GM12878 (cell line): Measurements from ENCODE around the gene C5orf15. TPM values are rescaled to one million over a fixed set of nuclear protein-coding genes. Genes with fewer than 3 reads are reported as not detected.
A peak's percentile ranks its signal among the peaks of the same experiment; 100 is the strongest.

Experiments used
- ATAC-seq: fragments of 200-7000 bp; cut with Tn5 transposase; 3 replicates; pipeline ENCODE4 v1.9.1; 2020; ENCODE audit warnings: mild to moderate bottlenecking, moderate library complexity
- BruUV-seq: library from RNA; stranded (reverse); fragments of 400-500 nt; replicated peaks from 2 replicates; lab custom pipeline; 2021; lab: Mats Ljungman, UMichigan
- CTCF ChIA-PET: fragments of 300-600 bp; sonication (Branson Sonifier 250); formaldehyde crosslinking; extraction: SDS; loops from one replicate; lab custom pipeline; 2021; ENCODE audit warnings: inconsistent platforms; lab: Yijun Ruan, JAX
- POLR2A ChIA-PET: fragments of 350-600 bp; formaldehyde crosslinking; extraction: SDS; loops from one replicate; lab custom pipeline; 2021; ENCODE audit warnings: inconsistent platforms; lab: Charles Lee
- RAD21 ChIA-PET: fragments of 300-600 bp; sonication (Branson Sonifier 250); formaldehyde crosslinking; loops from one replicate; lab custom pipeline; 2023; ENCODE audit warnings: antibody characterized with exemption; ENCODE audit not compliant: unreplicated experiment; lab: Charles Lee
- SMC1A ChIA-PET: fragments of 300-600 bp; sonication (Branson Sonifier 250); formaldehyde crosslinking; loops from one replicate; lab custom pipeline; 2023; ENCODE audit not compliant: unreplicated experiment, uncharacterized antibody; lab: Charles Lee
- DNase-seq: peaks from one replicate; pipeline ENCODE4 v3.0.0-alpha.2; 2011; ENCODE audit warnings: low read depth, low spot score
- FAIRE-seq: peaks from 3 replicates; lab custom pipeline; 2011; peaks lifted over from hg19 to GRCh38; lab: Jason Lieb, UNC
- H2AFZ ChIP-seq: 2 replicates; pipeline ENCODE4 v1.6.0; 2011; ENCODE audit warnings: low read depth, low read length, control low read depth; ENCODE audit not compliant: control insufficient read depth
- H3K27ac ChIP-seq: 2 replicates; pipeline ENCODE4 v1.5.1; 2011; ENCODE audit warnings: control low read depth; ENCODE audit not compliant: control insufficient read depth, insufficient read depth
- H3K27me3 ChIP-seq, 2 experiments: replicated peaks in 1 of 2; 2 replicates each; pipeline versions ENCODE4 v1.6.0 to v1.6.1; 2011; ENCODE audit warnings: low read length in 1 of 2; ENCODE audit not compliant: control insufficient read depth in 2 of 2, insufficient read depth in 2 of 2
- H3K36me3 ChIP-seq, 2 experiments: 2 replicates each; pipeline ENCODE4 v1.5.1; 2011; ENCODE audit warnings: low read length in 1 of 2; ENCODE audit not compliant: control insufficient read depth in 2 of 2, insufficient read depth in 2 of 2
- H3K4me1 ChIP-seq: 2 replicates; pipeline ENCODE4 v1.6.1; 2011; ENCODE audit warnings: mild to moderate bottlenecking, low read length, moderate library complexity, mixed read lengths; ENCODE audit not compliant: control insufficient read depth, insufficient read depth
- H3K4me2 ChIP-seq: 2 replicates; pipeline ENCODE4 v1.6.0; 2011; ENCODE audit warnings: control low read depth; ENCODE audit not compliant: control insufficient read depth, insufficient read depth
- H3K4me3 ChIP-seq: fragments of 200-600 bp; sonication (generic); 2 replicates; pipeline ENCODE4 v1.5.1; 2016
- H3K79me2 ChIP-seq: 2 replicates; pipeline ENCODE4 v1.6.0; 2011; ENCODE audit warnings: low read length; ENCODE audit not compliant: control insufficient read depth, insufficient read depth
- H3K9ac ChIP-seq: 2 replicates; pipeline ENCODE4 v1.8.0; 2011; ENCODE audit warnings: low read length, control low read depth, mixed read lengths; ENCODE audit not compliant: control insufficient read depth, insufficient read depth
- H3K9me3 ChIP-seq: replicated peaks from 3 replicates; pipeline ENCODE4 v1.5.1; 2011; ENCODE audit warnings: mild to moderate bottlenecking, low read length; ENCODE audit not compliant: control insufficient read depth, insufficient read depth
- H4K20me1 ChIP-seq: 2 replicates; pipeline ENCODE4 v1.6.0; 2011; ENCODE audit not compliant: control insufficient read depth, insufficient read depth
- ATF7 ChIP-seq: fragments of 450-650 bp; IDR thresholded peaks from 2 replicates; pipeline ENCODE4 v1.6.1; 2016; ENCODE audit warnings: low read depth, mild to moderate bottlenecking
- BACH1 ChIP-seq: fragments of 450-650 bp; IDR thresholded peaks from 2 replicates; pipeline ENCODE4 v1.6.1; 2017; ENCODE audit warnings: mild to moderate bottlenecking, borderline replicate concordance
- DPF2 ChIP-seq: fragments of 450-650 bp; IDR thresholded peaks from 2 replicates; pipeline ENCODE4 v1.6.1; 2017; ENCODE audit warnings: mild to moderate bottlenecking
- GATAD2B ChIP-seq: fragments of 450-650 bp; conservative IDR thresholded peaks from 2 replicates; pipeline ENCODE4 v1.6.1; 2017; ENCODE audit warnings: low read depth, mild to moderate bottlenecking, moderate library complexity
- MEF2A ChIP-seq: IDR thresholded peaks from 2 replicates; pipeline ENCODE4 v1.6.1; 2011; ENCODE audit warnings: low read depth, mild to moderate bottlenecking, low read length, moderate library complexity; ENCODE audit not compliant: insufficient read depth
- MEF2B ChIP-seq: fragments of 450-650 bp; IDR thresholded peaks from 2 replicates; pipeline ENCODE4 v1.6.1; 2018; ENCODE audit warnings: mild to moderate bottlenecking, moderate library complexity; ENCODE audit not compliant: partially characterized antibody, poor library complexity, severe bottlenecking
- ZNF384 ChIP-seq: IDR thresholded peaks from 2 replicates; pipeline ENCODE4 v1.6.1; 2012; ENCODE audit warnings: low read depth, mild to moderate bottlenecking, low read length, improper control_type of control experiment, borderline replicate concordance
- WGBS: methylation state at CpG from one replicate; pipeline ENCODE4 v1.1.6; 2016; ENCODE audit warnings: low lambda C conversion rate; ENCODE audit not compliant: insufficient replicate concordance, insufficient coverage; ENCODE audit errors: missing lambda C conversion rate; 5-methylcytosine and 5-hydroxymethylcytosine counted together
- in situ Hi-C: fragments of 300-500 bp; cut with MboI; formaldehyde crosslinking; loops from 9 replicates; pipeline ENCODE4 v1.14.3; 2018; ENCODE audit warnings: mixed read lengths
- intact Hi-C: fragments of 100-400 bp; cut with micrococcal nuclease; formaldehyde crosslinking; loops from one replicate; pipeline ENCODE4 v1.14.2; 2022; ENCODE audit not compliant: unreplicated experiment
- polyA plus RNA-seq, 11 experiments: library from polyadenylated mRNA; depleted of rRNA in 4 of 11; unstranded in 6 of 11; stranded (reverse) in 5 of 11; fragments of >200 nt; fragmentation: Nextera tagmentation in 4 of 11; fragmentation: Illumina TruSeq in 1 of 11; extraction: Ambion mirVana in 4 of 11; extraction: Trizol in 1 of 11; gene quantifications; 1 replicate in 1 of 11; 2 replicates in 10 of 11; pipeline versions ENCODE4 v1.2.1 to v1.2.3, GENCODE V29; 2011 to 2016; ENCODE audit warnings: inconsistent platforms in 2 of 11, missing spikeins in 2 of 11, low read depth in 1 of 11
- total RNA-seq, 4 experiments: library from RNA; depleted of rRNA in 3 of 4; stranded (reverse); fragments of >200 nt in 3 of 4; fragmentation: Illumina TruSeq in 1 of 4; extraction: Trizol in 1 of 4; gene quantifications; 2 replicates each; pipeline versions ENCODE4 v1.2.1 to v1.2.3, GENCODE V29; 2013 to 2021
- TF ChIP-seq, protein P1 (sequence below): fragments of 150-350 bp; IDR thresholded peaks from 2 replicates; pipeline ENCODE4 v1.6.1; 2014; ENCODE audit warnings: mild to moderate bottlenecking, low read depth, low read length

Gene C5orf15
- total and polyA plus RNA-seq, 10 of the 15 experiments (the other 5 are each of a cell fraction or from before 2014, with no cell fraction given), result 21.7 to 69.6 (median 46.0) TPM

DNA sequence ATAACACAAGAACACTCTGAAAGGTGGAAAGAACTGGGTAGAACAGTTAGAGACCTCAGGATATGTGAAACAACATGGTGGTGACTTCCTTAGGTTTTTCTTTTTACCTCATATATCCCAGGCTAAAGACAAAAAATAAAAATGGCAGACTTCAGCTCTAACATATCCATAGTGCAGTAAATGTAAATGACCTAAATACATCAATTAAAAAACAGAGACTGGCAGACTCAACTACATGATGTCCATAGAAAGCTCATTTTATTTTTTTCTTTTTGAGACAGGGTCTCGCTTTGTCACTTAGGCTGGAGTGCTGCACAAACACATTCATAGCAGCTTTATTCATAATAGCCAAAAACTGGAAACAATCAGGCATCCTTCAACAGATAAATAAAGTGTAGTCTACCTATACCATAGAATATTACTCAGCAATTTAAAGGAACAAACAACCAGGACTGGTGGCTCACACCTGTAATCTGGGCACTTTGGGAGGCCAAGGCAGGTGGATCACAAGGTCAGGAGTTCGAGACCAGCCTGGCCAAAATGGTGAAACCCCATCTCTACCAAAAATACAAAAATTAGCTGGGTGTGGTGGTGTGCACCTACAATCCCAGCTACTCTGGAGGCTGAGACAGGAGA is 4.8 kb downstream of the C5orf15 start:
- H3K9ac ChIP-seq, result no peak overlapping the region
- in situ Hi-C loops (no loop called here), intact Hi-C loops (no loop called here)
- H3K9me3 ChIP-seq, result no peaks in the 10 kb centered on the region; the same call in 1 of the 3 replicates
- H3K4me3 ChIP-seq, result no peak overlapping the region
- H3K36me3 ChIP-seq, result no peaks in the 10 kb centered on the region; a peak in 1 of 4 replicates
- H3K4me1 ChIP-seq, result no peaks in the 10 kb centered on the region; the same call in 1 of the 2 replicates
- 98% methylated on average over 2 of the region's 2 CpGs for whole genome bisulfite sequencing
- peaks cover 55% of the 10 kb centered on the region for H3K79me2 ChIP-seq
- FAIRE-seq (no peak), ATAC-seq (no peak), DNase-seq (no peak)
- BruUV-seq, result no TSS peak
- no peak overlapping the region for H3K27ac ChIP-seq
- ChIA-PET SMC1A (interaction anchor here (1.0 to 2.3 kb wide), 6 partner anchors 9 to 93 kb away, joined by 3 to 6 read pairs (median 4); no protein-coding TSS in a partner anchor), POLR2A (no interaction called here), CTCF (interaction anchor here (0.9 to 4.1 kb wide), 5 partner anchors 15 to 57 kb away, joined by 3 to 23 read pairs (median 3); no protein-coding TSS in a partner anchor), RAD21 (interaction anchor here (1.1 kb wide), 1 partner anchor 29 kb away, joined by 3 read pairs; no protein-coding TSS in a partner anchor)
- H4K20me1 ChIP-seq, result no peaks in the 10 kb centered on the region
- TF ChIP-seq ZNF384, result no peak
- TF ChIP-seq DPF2, result no peak
- no peak overlapping the region for H3K4me2 ChIP-seq
- no peaks in the 10 kb centered on the region for H3K27me3 ChIP-seq
- H2AFZ ChIP-seq, result no peak overlapping the region

DNA sequence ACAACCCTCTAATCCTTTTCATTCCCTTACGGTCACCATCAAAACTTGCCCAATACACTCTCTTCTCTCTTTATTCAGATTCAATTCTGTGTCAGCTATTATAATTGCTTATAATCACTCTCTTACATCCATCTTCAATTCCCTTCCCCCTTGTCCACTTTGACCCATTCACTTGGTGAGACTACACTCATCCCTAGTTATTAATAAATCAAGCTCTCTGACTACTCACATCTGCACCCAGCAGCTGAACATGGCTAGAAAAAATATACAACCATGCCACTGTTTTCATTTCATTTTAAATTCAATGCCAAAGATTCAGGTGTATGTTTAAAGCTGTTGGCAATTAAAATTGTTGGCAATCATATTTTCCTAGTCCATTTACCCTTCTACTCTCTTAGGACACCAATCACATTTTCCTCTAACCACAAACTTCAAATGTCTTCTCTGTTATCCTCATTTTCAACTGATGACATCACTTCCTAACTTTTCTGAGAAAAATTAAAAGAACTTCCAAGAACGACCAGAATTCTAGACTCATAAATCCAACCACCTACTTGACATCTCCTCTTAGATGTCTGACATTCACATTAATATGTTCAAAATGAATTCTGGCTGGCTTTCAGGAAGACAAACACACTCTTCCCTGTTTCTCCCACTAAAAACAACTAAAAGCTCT is 5.5 kb downstream of the C5orf15 start:
- TF ChIP-seq BACH1 (no peak), GATAD2B (no peak), ATF7 (0 out of 2 replicates have a peak, but pooled peaks have one; percentile 19), MEF2B (no peak), MEF2A (no peak)
- TF ChIP-seq, protein P1, sequence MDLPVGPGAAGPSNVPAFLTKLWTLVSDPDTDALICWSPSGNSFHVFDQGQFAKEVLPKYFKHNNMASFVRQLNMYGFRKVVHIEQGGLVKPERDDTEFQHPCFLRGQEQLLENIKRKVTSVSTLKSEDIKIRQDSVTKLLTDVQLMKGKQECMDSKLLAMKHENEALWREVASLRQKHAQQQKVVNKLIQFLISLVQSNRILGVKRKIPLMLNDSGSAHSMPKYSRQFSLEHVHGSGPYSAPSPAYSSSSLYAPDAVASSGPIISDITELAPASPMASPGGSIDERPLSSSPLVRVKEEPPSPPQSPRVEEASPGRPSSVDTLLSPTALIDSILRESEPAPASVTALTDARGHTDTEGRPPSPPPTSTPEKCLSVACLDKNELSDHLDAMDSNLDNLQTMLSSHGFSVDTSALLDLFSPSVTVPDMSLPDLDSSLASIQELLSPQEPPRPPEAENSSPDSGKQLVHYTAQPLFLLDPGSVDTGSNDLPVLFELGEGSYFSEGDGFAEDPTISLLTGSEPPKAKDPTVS, result no peak
- TF ChIP-seq, all 136 proteins: peak for 1
- Histone ChIP-seq H2AFZ (no peak overlapping the region), H3K9me3 (no peaks in the 10 kb centered on the region; the same call in 1 of the 3 replicates), H3K9ac (no peak overlapping the region), H3K27ac (no peak overlapping the region), H3K79me2 (peaks cover 49% of the 10 kb centered on the region), H3K27me3 (no peaks in the 10 kb centered on the region), H3K4me1 (peaks cover 4% of the 10 kb centered on the region), H4K20me1 (no peaks in the 10 kb centered on the region), H3K4me3 (no peak overlapping the region), H3K4me2 (no peak overlapping the region), H3K36me3 (peaks cover 0 to 3% of the 10 kb centered on the region in 2 experiments; a peak in 1 of 4 replicates)
- FAIRE-seq (no peak), DNase-seq (no peak), ATAC-seq (no peak)
- ChIA-PET SMC1A (interaction anchor here (0.6 to 2.3 kb wide), 9 partner anchors 7 to 92 kb away, joined by 3 to 7 read pairs (median 4); no protein-coding TSS in a partner anchor), RAD21 (interaction anchor here (1.1 kb wide), 1 partner anchor 30 kb away, joined by 3 read pairs; no protein-coding TSS in a partner anchor), CTCF (interaction anchor here (0.9 to 4.1 kb wide), 8 partner anchors 15 to 56 kb away, joined by 3 to 23 read pairs (median 3); no protein-coding TSS in a partner anchor), POLR2A (interaction anchor here (1.0 to 1.2 kb wide), 3 partner anchors 15 to 24 kb away, joined by 3 read pairs; no protein-coding TSS in a partner anchor)
- no TSS peak for BruUV-seq
- intact Hi-C loops (no loop called here), in situ Hi-C loops (no loop called here)
- WGBS, result 96% methylated on average over 2 of the region's 2 CpGs
